Endothelial cell of umbilical vein (primary cell): ENCODE results near the gene GNG3. TPM values are rescaled to one million over a fixed set of nuclear protein-coding genes. Genes with fewer than 3 reads are reported as not detected.

ENCODE experiments used
- BruUV-seq: library from RNA; stranded (reverse); fragments of 400-500 nt; replicated peaks from 2 replicates; lab custom pipeline; 2021; lab: Mats Ljungman, UMichigan
- CTCF ChIA-PET: fragments of 300-600, 350-600 bp; sonication (Branson Sonifier 250); formaldehyde crosslinking; loops from one replicate; lab custom pipeline; 2021; ENCODE audit warnings: antibody characterized with exemption, inconsistent platforms; lab: Charles Lee
- POLR2A ChIA-PET: fragments of 300-600, 350-600 bp; sonication (Branson Sonifier 250); formaldehyde crosslinking; loops from one replicate; lab custom pipeline; 2021; ENCODE audit warnings: antibody characterized with exemption, inconsistent platforms; lab: Charles Lee
- DNase-seq: peaks from one replicate; pipeline ENCODE4 v3.0.0-alpha.2; 2011; ENCODE audit warnings: low read depth, low spot score
- FAIRE-seq: peaks from 2 replicates; lab custom pipeline; 2011; peaks lifted over from hg19 to GRCh38; lab: Jason Lieb, UNC
- H2AFZ ChIP-seq: 2 replicates; pipeline ENCODE4 v1.6.0; 2012; ENCODE audit warnings: low read depth, low read length, control low read depth, inconsistent platforms
- H3K27ac ChIP-seq: 2 replicates; pipeline ENCODE4 v1.5.1; 2011; ENCODE audit warnings: low read depth, mild to moderate bottlenecking, control low read depth, low read length, moderate library complexity; ENCODE audit not compliant: insufficient read depth
- H3K27me3 ChIP-seq, 2 experiments: 2 replicates each; pipeline versions ENCODE4 v1.6.0 to v1.6.1; 2011; ENCODE audit warnings: low read length in 2 of 2, mixed read lengths in 1 of 2; ENCODE audit not compliant: control insufficient read depth in 2 of 2, insufficient read depth in 2 of 2
- H3K36me3 ChIP-seq, 2 experiments: 2 replicates in 1 of 2; 3 replicates in 1 of 2; pipeline ENCODE4 v1.5.1; 2011; ENCODE audit warnings: low read length in 2 of 2, mild to moderate bottlenecking in 1 of 2, moderate library complexity in 1 of 2; ENCODE audit not compliant: control insufficient read depth in 2 of 2, insufficient read depth in 2 of 2; ENCODE audit errors: extremely low read depth in 1 of 2
- H3K4me1 ChIP-seq: 3 replicates; pipeline ENCODE4 v1.5.1; 2011; ENCODE audit warnings: mild to moderate bottlenecking, low read length; ENCODE audit not compliant: control insufficient read depth, insufficient read depth; ENCODE audit errors: extremely low read depth
- H3K4me2 ChIP-seq: 2 replicates; pipeline ENCODE4 v1.6.1; 2011; ENCODE audit warnings: low read length, control low read depth, mixed read lengths; ENCODE audit not compliant: insufficient read depth
- H3K4me3 ChIP-seq, 3 experiments: fragments of 200-600 bp in 1 of 3; sonication (generic), shearing (Covaris generic) in 1 of 3; replicated peaks in 1 of 3; 2 replicates each; pipeline ENCODE4 v1.5.1; 2011 to 2016; ENCODE audit warnings: control low read depth in 3 of 3, low read length in 3 of 3, mild to moderate bottlenecking in 2 of 3, inconsistent platforms in 1 of 3, low read depth in 1 of 3, moderate library complexity in 1 of 3; ENCODE audit not compliant: insufficient read depth in 1 of 3
- H3K79me2 ChIP-seq: 2 replicates; pipeline ENCODE4 v1.6.0; 2012; ENCODE audit warnings: low read length, inconsistent platforms; ENCODE audit not compliant: control insufficient read depth, insufficient read depth
- H3K9ac ChIP-seq: replicated peaks from 2 replicates; pipeline ENCODE3; 2011; ENCODE audit warnings: low read length, control low read depth; ENCODE audit not compliant: insufficient read depth; ENCODE audit errors: extremely low read depth
- H3K9me1 ChIP-seq: replicated peaks from 3 replicates; pipeline ENCODE4 v1.6.0; 2011; ENCODE audit warnings: mild to moderate bottlenecking, low read length; ENCODE audit not compliant: control insufficient read depth, insufficient read depth; ENCODE audit errors: extremely low read depth
- H3K9me3 ChIP-seq: replicated peaks from 2 replicates; pipeline ENCODE4 v1.5.1; 2012; ENCODE audit warnings: low read length, inconsistent platforms; ENCODE audit not compliant: control insufficient read depth, insufficient read depth
- H4K20me1 ChIP-seq: replicated peaks from 2 replicates; pipeline ENCODE3; 2011; ENCODE audit warnings: mild to moderate bottlenecking, low read length; ENCODE audit not compliant: control insufficient read depth, insufficient read depth; ENCODE audit errors: extremely low read depth
- CTCF ChIP-seq, 2 donors: IDR thresholded peaks; 1 replicate in 1 of 2; 2 replicates in 1 of 2; pipeline ENCODE4 v1.5.1; 2011; ENCODE audit warnings: low read length in 2 of 2, mild to moderate bottlenecking in 2 of 2, moderate library complexity in 2 of 2, control low read depth in 1 of 2, inconsistent platforms in 1 of 2, low read depth in 1 of 2; ENCODE audit not compliant: insufficient read depth in 1 of 2; ENCODE audit errors: extremely low read depth in 1 of 2
- EZH2 ChIP-seq: IDR thresholded peaks from 2 replicates; pipeline ENCODE4 v1.6.1; 2012; ENCODE audit warnings: borderline replicate concordance, low read depth, mild to moderate bottlenecking, moderate library complexity, low read length, inconsistent platforms; ENCODE audit not compliant: severe bottlenecking
- FOS ChIP-seq: IDR thresholded peaks from 2 replicates; pipeline ENCODE4 v1.6.1; 2011; ENCODE audit warnings: mild to moderate bottlenecking, low read length, moderate library complexity, borderline replicate concordance; ENCODE audit not compliant: insufficient read depth
- GATA2 ChIP-seq: IDR thresholded peaks from 2 replicates; pipeline ENCODE4 v1.7.0; 2011; ENCODE audit warnings: low read depth, mild to moderate bottlenecking, moderate library complexity, mixed read lengths, low read length; ENCODE audit not compliant: insufficient read length, insufficient read depth
- JUN ChIP-seq: IDR thresholded peaks from 2 replicates; pipeline ENCODE4 v1.6.1; 2011; ENCODE audit warnings: borderline replicate concordance, low read depth; ENCODE audit not compliant: insufficient read length, insufficient read depth
- MYC ChIP-seq: IDR thresholded peaks from one replicate; pipeline ENCODE4 v1.6.1; 2011; ENCODE audit warnings: mild to moderate bottlenecking, low read depth, low read length
- POLR2A ChIP-seq: IDR thresholded peaks from 2 replicates; pipeline ENCODE4 v1.6.1; 2012; ENCODE audit warnings: low read depth, mild to moderate bottlenecking, control low read depth, low read length
- POLR2AphosphoS5 ChIP-seq: IDR thresholded peaks from 2 replicates; pipeline ENCODE4 v1.6.1; 2012; ENCODE audit warnings: low read depth, mild to moderate bottlenecking, control low read depth, low read length, moderate library complexity; ENCODE audit not compliant: insufficient read depth
- dilution Hi-C: fragments of 300-500 bp; cut with MboI; formaldehyde crosslinking; loops from one replicate; pipeline ENCODE4 v1.15.0; 2019; ENCODE audit warnings: low sequenced_read_pairs; ENCODE audit not compliant: extremely low pct_ligation_motif_present
- intact Hi-C: fragments of 100-400 bp; cut with micrococcal nuclease; formaldehyde crosslinking; loops from one replicate; pipeline ENCODE4 v1.10.0; 2022
- polyA plus RNA-seq, 4 experiments: library from polyadenylated mRNA; depleted of rRNA in 3 of 4; stranded (reverse) in 3 of 4; unstranded in 1 of 4; fragments of >200 nt; gene quantifications; 2 replicates each; pipeline versions ENCODE4 v1.2.1 to v1.2.3, GENCODE V29; 2011 to 2012; ENCODE audit warnings: missing spikeins in 1 of 4
- total RNA-seq: library from RNA; stranded (reverse); gene quantifications from 2 replicates; pipeline ENCODE4 v1.2.3, GENCODE V29; 2021
- TF ChIP-seq, protein P1 (sequence below): IDR thresholded peaks from 2 replicates; pipeline ENCODE4 v1.6.1; 2011; ENCODE audit not compliant: insufficient read depth, insufficient read length

The GNG3 gene
- total and polyA plus RNA-seq, 2 donors (not counting 3 experiments of a cell fraction or from before 2014, with no cell fraction given): not detected

- TF ChIP-seq CTCF (IDR thresholded peaks at IDR 0.05; ENCODE audit: extremely low read depth in 1 of 2, insufficient read depth in 1 of 2, low read depth in 1 of 2, low read length in 2 of 2) (no peak), FOS (no peak), MYC (no peak), GATA2 (no peak), JUN (no peak), EZH2 (no peak), POLR2AphosphoS5 (no peak), POLR2A (no peak)
- TF ChIP-seq, protein P1, sequence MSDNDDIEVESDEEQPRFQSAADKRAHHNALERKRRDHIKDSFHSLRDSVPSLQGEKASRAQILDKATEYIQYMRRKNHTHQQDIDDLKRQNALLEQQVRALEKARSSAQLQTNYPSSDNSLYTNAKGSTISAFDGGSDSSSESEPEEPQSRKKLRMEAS: no peak
- Histone ChIP-seq H3K4me1 (no peaks in the 10 kb centered on the region), H2AFZ (no peak overlapping the region), H3K9ac (no peak overlapping the region), H3K9me3 (no peaks in the 10 kb centered on the region), H3K4me2 (no peak overlapping the region), H3K79me2 (peaks cover 30% of the 10 kb centered on the region), H4K20me1 (no peaks in the 10 kb centered on the region), H3K27me3 (no peaks in the 10 kb centered on the region), H3K36me3 (peaks cover 42 to 49% of the 10 kb centered on the region in 2 experiments), H3K4me3 (no peak overlapping the region), H3K27ac (no peak overlapping the region), H3K9me1 (no peaks in the 10 kb centered on the region)
- dilution Hi-C loops (no loop called here), intact Hi-C loops (no loop called here)
- no TSS peak for BruUV-seq
- POLR2A ChIA-PET: no interaction called here
- FAIRE-seq: no peak
- CTCF ChIA-PET: no interaction called here
- no peak for DNase-seq
These were observed 8.0 kb downstream of the GNG3 start for GRCh38 chr11:62715150-62716130.
